WTC11 (cell line): ENCODE measurements around the gene EXOSC5. TPM values are rescaled to one million over a fixed set of nuclear protein-coding genes. Genes with fewer than 3 reads are reported as not detected.

Experiments
- CREM ChIP-seq: sonication (generic); formaldehyde crosslinking; IDR thresholded peaks from 2 replicates; pipeline ENCODE4 v1.8.1; 2022; ENCODE audit warnings: mild to moderate bottlenecking, missing genetic modification reagents, moderate library complexity
- ESRRA ChIP-seq: sonication (generic); formaldehyde crosslinking; IDR thresholded peaks from 2 replicates; pipeline ENCODE4 v1.8.1; 2022; ENCODE audit warnings: mild to moderate bottlenecking, missing genetic modification reagents, borderline replicate concordance
- ETV6 ChIP-seq: sonication (generic); formaldehyde crosslinking; IDR thresholded peaks from 2 replicates; pipeline ENCODE4 v1.8.1; 2022; ENCODE audit warnings: mild to moderate bottlenecking, missing genetic modification reagents
- FOXP1 ChIP-seq: sonication (generic); formaldehyde crosslinking; IDR thresholded peaks from 2 replicates; pipeline ENCODE4 v1.8.0; 2022; ENCODE audit warnings: missing genetic modification reagents, mild to moderate bottlenecking, moderate library complexity, borderline replicate concordance
- FOXP4 ChIP-seq: sonication (generic); formaldehyde crosslinking; IDR thresholded peaks from 2 replicates; pipeline ENCODE4 v1.8.0; 2022; ENCODE audit warnings: mild to moderate bottlenecking, missing genetic modification reagents
- GRHL2 ChIP-seq: fragments of 250-450 bp; sonication (Bioruptor Pico); IDR thresholded peaks from 2 replicates; pipeline ENCODE4 v1.8.0; 2022; ENCODE audit warnings: mild to moderate bottlenecking, moderate library complexity; ENCODE audit not compliant: insufficient replicate concordance, severe bottlenecking
- HMGA2 ChIP-seq: fragments of 250-450 bp; sonication (Bioruptor Pico); IDR thresholded peaks from 2 replicates; pipeline ENCODE4 v1.4.0; 2021; ENCODE audit warnings: mild to moderate bottlenecking, moderate library complexity
- JAZF1 ChIP-seq: fragments of 250-450 bp; sonication (Bioruptor Pico); IDR thresholded peaks from 2 replicates; pipeline ENCODE4 v1.9.0; 2021; ENCODE audit warnings: moderate library complexity, mild to moderate bottlenecking, inconsistent platforms
- KAT7 ChIP-seq: sonication (generic); formaldehyde crosslinking; IDR thresholded peaks from 2 replicates; pipeline ENCODE4 v1.8.1; 2023; ENCODE audit warnings: missing genetic modification reagents, mild to moderate bottlenecking, borderline replicate concordance
- NR1H2 ChIP-seq: sonication (generic); formaldehyde crosslinking; IDR thresholded peaks from 2 replicates; pipeline ENCODE4 v1.9.0; 2021; ENCODE audit warnings: mild to moderate bottlenecking, moderate library complexity, missing genetic modification reagents
- NR2C2 ChIP-seq: sonication (generic); formaldehyde crosslinking; IDR thresholded peaks from 2 replicates; pipeline ENCODE4 v1.8.0; 2022; ENCODE audit warnings: mild to moderate bottlenecking, missing genetic modification reagents
- OVOL2 ChIP-seq: fragments of 250-450 bp; sonication (Bioruptor Pico); IDR thresholded peaks from 2 replicates; pipeline ENCODE4 v1.9.0; 2021; ENCODE audit warnings: mild to moderate bottlenecking, borderline replicate concordance
- PRRX2 ChIP-seq: fragments of 250-450 bp; sonication (Bioruptor Pico); IDR thresholded peaks from 2 replicates; pipeline ENCODE4 v1.8.0; 2021; ENCODE audit warnings: mild to moderate bottlenecking
- RORB ChIP-seq: fragments of 250-450 bp; sonication (Bioruptor Pico); IDR thresholded peaks from 2 replicates; pipeline ENCODE4 v1.9.0; 2021; ENCODE audit warnings: mild to moderate bottlenecking
- SMAD3 ChIP-seq: sonication (generic); formaldehyde crosslinking; IDR thresholded peaks from 2 replicates; pipeline ENCODE4 v1.8.0; 2022; ENCODE audit warnings: missing genetic modification reagents, mild to moderate bottlenecking, borderline replicate concordance
- TCF7 ChIP-seq: sonication (generic); formaldehyde crosslinking; IDR thresholded peaks from 2 replicates; pipeline ENCODE4 v1.8.0; 2022; ENCODE audit warnings: mild to moderate bottlenecking, low read depth, missing genetic modification reagents, moderate library complexity
- TEAD1 ChIP-seq: sonication (generic); formaldehyde crosslinking; IDR thresholded peaks from 2 replicates; pipeline ENCODE4 v1.8.0; 2022; ENCODE audit warnings: mild to moderate bottlenecking, missing genetic modification reagents
- TP53 ChIP-seq: sonication (generic); formaldehyde crosslinking; IDR thresholded peaks from 2 replicates; pipeline ENCODE4 v1.8.1; 2023; ENCODE audit warnings: mild to moderate bottlenecking, missing genetic modification reagents
- ZBTB21 ChIP-seq: sonication (generic); formaldehyde crosslinking; IDR thresholded peaks from 2 replicates; pipeline ENCODE4 v1.8.1; 2023; ENCODE audit warnings: mild to moderate bottlenecking, missing genetic modification reagents, borderline replicate concordance
- ZNF138 ChIP-seq: sonication (generic); formaldehyde crosslinking; conservative IDR thresholded peaks from 2 replicates; pipeline ENCODE4 v1.8.1; 2022; ENCODE audit warnings: mild to moderate bottlenecking, moderate library complexity, missing genetic modification reagents
- ZNF219 ChIP-seq: sonication (generic); formaldehyde crosslinking; IDR thresholded peaks from 2 replicates; pipeline ENCODE4 v1.8.0; 2023; ENCODE audit warnings: missing genetic modification reagents, mild to moderate bottlenecking, borderline replicate concordance
- ZNF232 ChIP-seq: sonication (generic); formaldehyde crosslinking; IDR thresholded peaks from 2 replicates; pipeline ENCODE4 v1.8.0; 2022; ENCODE audit warnings: mild to moderate bottlenecking, missing genetic modification reagents
- total RNA-seq: library from RNA; stranded (reverse); gene quantifications from 3 replicates; pipeline ENCODE4 v1.2.3, GENCODE V29; 2021
- TF ChIP-seq, protein P1 (sequence below): sonication (generic); formaldehyde crosslinking; IDR thresholded peaks from 2 replicates; pipeline ENCODE4 v1.8.1; 2023; ENCODE audit warnings: mild to moderate bottlenecking, moderate library complexity, missing genetic modification reagents
- TF ChIP-seq, protein P2 (sequence below): fragments of 250-450 bp; sonication (Bioruptor Pico); IDR thresholded peaks from 2 replicates; pipeline ENCODE4 v2.1.2; 2022; ENCODE audit warnings: mild to moderate bottlenecking, moderate library complexity
- TF ChIP-seq, protein P3 (sequence below): sonication (generic); formaldehyde crosslinking; IDR thresholded peaks from 2 replicates; pipeline ENCODE4 v1.8.0; 2023; ENCODE audit warnings: mild to moderate bottlenecking, missing genetic modification reagents
- TF ChIP-seq, protein P4 (sequence below): sonication (generic); formaldehyde crosslinking; IDR thresholded peaks from 2 replicates; pipeline ENCODE4 v1.8.1; 2023; ENCODE audit warnings: mild to moderate bottlenecking, missing genetic modification reagents
- TF ChIP-seq, protein P5 (sequence below): sonication (generic); formaldehyde crosslinking; IDR thresholded peaks from 2 replicates; pipeline ENCODE4 v1.8.1; 2022; ENCODE audit warnings: low read depth, mild to moderate bottlenecking, moderate library complexity, missing genetic modification reagents, borderline replicate concordance

The EXOSC5 gene
- total RNA-seq, 1 experiment from 2014 or later, result 56.4 TPM

DNA sequence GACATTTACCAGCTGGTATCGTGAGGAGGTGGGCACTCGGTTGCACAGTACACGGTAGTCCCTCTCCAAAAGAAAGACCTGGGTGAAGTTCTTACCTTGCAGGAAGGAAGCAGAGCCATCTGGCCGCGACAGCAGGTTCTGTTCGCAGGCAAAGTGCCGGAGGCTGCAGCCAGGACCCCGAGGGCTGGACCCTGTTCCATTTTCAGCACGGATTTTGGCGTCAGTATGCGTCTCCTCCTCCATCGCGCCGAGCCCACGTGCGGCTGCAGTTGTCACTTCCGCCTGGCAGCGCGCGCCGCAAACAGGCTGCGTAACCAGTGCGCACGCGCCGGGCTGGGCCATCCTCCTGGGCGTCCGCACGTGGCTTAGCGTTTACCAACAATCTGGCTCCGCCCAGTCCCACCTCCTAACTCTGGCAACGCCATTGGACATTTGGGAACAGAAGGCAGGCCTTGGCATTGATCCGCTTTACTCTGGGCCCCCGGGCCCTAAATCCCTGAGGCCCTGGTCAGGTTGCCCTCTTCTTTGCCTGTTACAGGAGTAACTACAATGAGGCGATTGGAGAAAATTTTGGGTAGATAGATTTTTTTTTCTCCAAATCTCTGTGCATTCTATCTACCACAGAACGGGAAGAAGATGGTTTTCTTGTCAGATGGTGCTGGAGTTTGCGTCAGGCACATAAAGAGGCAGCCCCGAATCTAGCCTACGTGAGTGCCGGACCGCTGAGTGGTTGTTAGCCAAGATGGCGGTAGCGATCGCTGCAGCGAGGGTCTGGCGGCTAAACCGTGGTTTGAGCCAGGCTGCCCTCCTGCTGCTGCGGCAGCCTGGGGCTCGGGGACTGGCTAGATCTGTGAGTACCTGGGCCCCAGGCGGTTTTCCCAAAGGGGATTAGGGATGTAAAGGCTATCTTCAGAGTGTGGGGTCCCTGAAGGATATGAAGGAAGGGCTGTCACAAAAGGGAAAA is at the start of gene EXOSC5, which contains the start of gene BCKDHA (continued):
- TF ChIP-seq, protein P1, sequence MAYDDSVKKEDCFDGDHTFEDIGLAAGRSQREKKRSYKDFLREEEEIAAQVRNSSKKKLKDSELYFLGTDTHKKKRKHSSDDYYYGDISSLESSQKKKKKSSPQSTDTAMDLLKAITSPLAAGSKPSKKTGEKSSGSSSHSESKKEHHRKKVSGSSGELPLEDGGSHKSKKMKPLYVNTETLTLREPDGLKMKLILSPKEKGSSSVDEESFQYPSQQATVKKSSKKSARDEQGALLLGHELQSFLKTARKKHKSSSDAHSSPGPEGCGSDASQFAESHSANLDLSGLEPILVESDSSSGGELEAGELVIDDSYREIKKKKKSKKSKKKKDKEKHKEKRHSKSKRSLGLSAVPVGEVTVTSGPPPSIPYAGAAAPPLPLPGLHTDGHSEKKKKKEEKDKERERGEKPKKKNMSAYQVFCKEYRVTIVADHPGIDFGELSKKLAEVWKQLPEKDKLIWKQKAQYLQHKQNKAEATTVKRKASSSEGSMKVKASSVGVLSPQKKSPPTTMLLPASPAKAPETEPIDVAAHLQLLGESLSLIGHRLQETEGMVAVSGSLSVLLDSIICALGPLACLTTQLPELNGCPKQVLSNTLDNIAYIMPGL, result no peak
- TF ChIP-seq RORB (no peak), GRHL2 (CRISPR knock-in tag) (no peak), KAT7 (CRISPR knock-in tag) (no peak), ETV6 (CRISPR knock-in tag) (no peak; the same call in 1 of the 2 replicates), NR2C2 (CRISPR knock-in tag) (no peak), TCF7 (CRISPR knock-in tag) (no peak), ZBTB21 (no peak), ZNF138 (CRISPR knock-in tag) (no peak), ZNF232 (no peak), FOXP1 (CRISPR knock-in tag) (no peak), SMAD3 (CRISPR knock-in tag) (no peak), ZNF219 (CRISPR knock-in tag) (no peak), PRRX2 (CRISPR knock-in tag) (no peak), TEAD1 (peak; percentile 58; the same call in 1 of the 2 replicates), ESRRA (no peak), NR1H2 (no peak), CREM (CRISPR knock-in tag) (no peak), HMGA2 (CRISPR knock-in tag) (no peak), JAZF1 (CRISPR knock-in tag) (no peak), FOXP4 (CRISPR knock-in tag) (peak; percentile 12), TP53 (CRISPR knock-in tag) (no peak), OVOL2 (no peak)
- TF ChIP-seq, protein P2, sequence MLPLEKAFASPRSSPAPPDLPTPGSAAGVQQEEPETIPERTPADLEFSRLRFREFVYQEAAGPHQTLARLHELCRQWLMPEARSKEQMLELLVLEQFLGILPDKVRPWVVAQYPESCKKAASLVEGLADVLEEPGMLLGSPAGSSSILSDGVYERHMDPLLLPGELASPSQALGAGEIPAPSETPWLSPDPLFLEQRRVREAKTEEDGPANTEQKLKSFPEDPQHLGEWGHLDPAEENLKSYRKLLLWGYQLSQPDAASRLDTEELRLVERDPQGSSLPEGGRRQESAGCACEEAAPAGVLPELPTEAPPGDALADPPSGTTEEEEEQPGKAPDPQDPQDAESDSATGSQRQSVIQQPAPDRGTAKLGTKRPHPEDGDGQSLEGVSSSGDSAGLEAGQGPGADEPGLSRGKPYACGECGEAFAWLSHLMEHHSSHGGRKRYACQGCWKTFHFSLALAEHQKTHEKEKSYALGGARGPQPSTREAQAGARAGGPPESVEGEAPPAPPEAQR (CRISPR knock-in tag), result no peak
- TF ChIP-seq, protein P3, sequence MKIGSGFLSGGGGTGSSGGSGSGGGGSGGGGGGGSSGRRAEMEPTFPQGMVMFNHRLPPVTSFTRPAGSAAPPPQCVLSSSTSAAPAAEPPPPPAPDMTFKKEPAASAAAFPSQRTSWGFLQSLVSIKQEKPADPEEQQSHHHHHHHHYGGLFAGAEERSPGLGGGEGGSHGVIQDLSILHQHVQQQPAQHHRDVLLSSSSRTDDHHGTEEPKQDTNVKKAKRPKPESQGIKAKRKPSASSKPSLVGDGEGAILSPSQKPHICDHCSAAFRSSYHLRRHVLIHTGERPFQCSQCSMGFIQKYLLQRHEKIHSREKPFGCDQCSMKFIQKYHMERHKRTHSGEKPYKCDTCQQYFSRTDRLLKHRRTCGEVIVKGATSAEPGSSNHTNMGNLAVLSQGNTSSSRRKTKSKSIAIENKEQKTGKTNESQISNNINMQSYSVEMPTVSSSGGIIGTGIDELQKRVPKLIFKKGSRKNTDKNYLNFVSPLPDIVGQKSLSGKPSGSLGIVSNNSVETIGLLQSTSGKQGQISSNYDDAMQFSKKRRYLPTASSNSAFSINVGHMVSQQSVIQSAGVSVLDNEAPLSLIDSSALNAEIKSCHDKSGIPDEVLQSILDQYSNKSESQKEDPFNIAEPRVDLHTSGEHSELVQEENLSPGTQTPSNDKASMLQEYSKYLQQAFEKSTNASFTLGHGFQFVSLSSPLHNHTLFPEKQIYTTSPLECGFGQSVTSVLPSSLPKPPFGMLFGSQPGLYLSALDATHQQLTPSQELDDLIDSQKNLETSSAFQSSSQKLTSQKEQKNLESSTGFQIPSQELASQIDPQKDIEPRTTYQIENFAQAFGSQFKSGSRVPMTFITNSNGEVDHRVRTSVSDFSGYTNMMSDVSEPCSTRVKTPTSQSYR (CRISPR knock-in tag), result no peak
- TF ChIP-seq, protein P4, sequence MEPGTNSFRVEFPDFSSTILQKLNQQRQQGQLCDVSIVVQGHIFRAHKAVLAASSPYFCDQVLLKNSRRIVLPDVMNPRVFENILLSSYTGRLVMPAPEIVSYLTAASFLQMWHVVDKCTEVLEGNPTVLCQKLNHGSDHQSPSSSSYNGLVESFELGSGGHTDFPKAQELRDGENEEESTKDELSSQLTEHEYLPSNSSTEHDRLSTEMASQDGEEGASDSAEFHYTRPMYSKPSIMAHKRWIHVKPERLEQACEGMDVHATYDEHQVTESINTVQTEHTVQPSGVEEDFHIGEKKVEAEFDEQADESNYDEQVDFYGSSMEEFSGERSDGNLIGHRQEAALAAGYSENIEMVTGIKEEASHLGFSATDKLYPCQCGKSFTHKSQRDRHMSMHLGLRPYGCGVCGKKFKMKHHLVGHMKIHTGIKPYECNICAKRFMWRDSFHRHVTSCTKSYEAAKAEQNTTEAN (CRISPR knock-in tag), result no peak; the same call in 1 of the 2 replicates
- TF ChIP-seq, protein P5, sequence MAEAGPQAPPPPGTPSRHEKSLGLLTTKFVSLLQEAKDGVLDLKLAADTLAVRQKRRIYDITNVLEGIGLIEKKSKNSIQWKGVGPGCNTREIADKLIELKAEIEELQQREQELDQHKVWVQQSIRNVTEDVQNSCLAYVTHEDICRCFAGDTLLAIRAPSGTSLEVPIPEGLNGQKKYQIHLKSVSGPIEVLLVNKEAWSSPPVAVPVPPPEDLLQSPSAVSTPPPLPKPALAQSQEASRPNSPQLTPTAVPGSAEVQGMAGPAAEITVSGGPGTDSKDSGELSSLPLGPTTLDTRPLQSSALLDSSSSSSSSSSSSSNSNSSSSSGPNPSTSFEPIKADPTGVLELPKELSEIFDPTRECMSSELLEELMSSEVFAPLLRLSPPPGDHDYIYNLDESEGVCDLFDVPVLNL (CRISPR knock-in tag), result no peak
